Measurements from ENCODE around the gene CELSR1. TPM values are rescaled to one million over a fixed set of nuclear protein-coding genes. Genes with fewer than 3 reads are reported as not detected.

CELSR1 gene
- total RNA-seq, 1 donor from 2014 or later, result 0.73 TPM

- DNase-seq (ENCODE audit: low read depth, low spot score), result no peak
Observed at GRCh38 chr22:46551996-46552395, 14.6 kb upstream of the CELSR1 start.

GRCh38 chr22:46551321-46551720 lies 13.9 kb upstream of the CELSR1 start:
- DNase-seq (ENCODE audit: low read depth, low spot score), result no peak

- no peak for DNase-seq (ENCODE audit: low read depth, low spot score)
Observed at GRCh38 chr22:46549971-46550641, 12.7 kb upstream of the CELSR1 start.

- DNase-seq (ENCODE audit: low read depth, low spot score), result no peak
Observed at GRCh38 chr22:46549563-46549840, 12.1 kb upstream of the CELSR1 start.

GRCh38 chr22:46547883-46548244 lies 10.4 kb upstream of the CELSR1 start:
- peak; percentile 69 for DNase-seq (ENCODE audit: low read depth, low spot score)

GRCh38 chr22:46547179-46547882 lies 9.9 kb upstream of the CELSR1 start:
- DNase-seq (ENCODE audit: low read depth, low spot score), result no peak

GRCh38 chr22:46546466-46547178 lies 9.2 kb upstream of the CELSR1 start:
- DNase-seq (ENCODE audit: low read depth, low spot score), result no peak

GRCh38 chr22:46545086-46545792 lies 7.8 kb upstream of the CELSR1 start:
- no peak for DNase-seq (ENCODE audit: low read depth, low spot score)

GRCh38 chr22:46542011-46542985 lies 4.9 kb upstream of the CELSR1 start:
- DNase-seq (ENCODE audit: low read depth, low spot score), result no peak

GRCh38 chr22:46541536-46541935 lies 4.1 kb upstream of the CELSR1 start:
- no peak for DNase-seq (ENCODE audit: low read depth, low spot score)

- DNase-seq (ENCODE audit: low read depth, low spot score), result no peak
Observed at GRCh38 chr22:46540874-46541273, 3.5 kb upstream of the CELSR1 start.

- DNase-seq (ENCODE audit: low read depth, low spot score), result no peak
Observed at GRCh38 chr22:46539169-46539568, 1.7 kb upstream of the CELSR1 start.

- no peak for DNase-seq (ENCODE audit: low read depth, low spot score)
Observed at GRCh38 chr22:46538814-46539160, 1.4 kb upstream of the CELSR1 start.

- DNase-seq (ENCODE audit: low read depth, low spot score), result no peak
Observed at GRCh38 chr22:46537946-46538813, 760 bp upstream of the CELSR1 start.

GRCh38 chr22:46536537-46537224 lies 739 bp downstream of the CELSR1 start:
- no peak for DNase-seq (ENCODE audit: low read depth, low spot score)

GRCh38 chr22:46535876-46536536 lies 1.4 kb downstream of the CELSR1 start:
- DNase-seq (ENCODE audit: low read depth, low spot score), result no peak

GRCh38 chr22:46534901-46535630 lies 2.4 kb downstream of the CELSR1 start:
- no peak for DNase-seq (ENCODE audit: low read depth, low spot score)

GRCh38 chr22:46534177-46534776 lies 3.1 kb downstream of the CELSR1 start:
- no peak for DNase-seq (ENCODE audit: low read depth, low spot score)
